ENCODE data around the gene COX6B2. TPM values are rescaled to one million over a fixed set of nuclear protein-coding genes. Genes with fewer than 3 reads are reported as not detected.
A peak's percentile ranks its signal among the peaks of the same experiment; 100 is the strongest.

Gene COX6B2
- total and polyA plus RNA-seq, 2 of the 13 experiments (the other 11 are each of a cell fraction or from before 2014, with no cell fraction given): 0.21 TPM; not detected in 1

DNA sequence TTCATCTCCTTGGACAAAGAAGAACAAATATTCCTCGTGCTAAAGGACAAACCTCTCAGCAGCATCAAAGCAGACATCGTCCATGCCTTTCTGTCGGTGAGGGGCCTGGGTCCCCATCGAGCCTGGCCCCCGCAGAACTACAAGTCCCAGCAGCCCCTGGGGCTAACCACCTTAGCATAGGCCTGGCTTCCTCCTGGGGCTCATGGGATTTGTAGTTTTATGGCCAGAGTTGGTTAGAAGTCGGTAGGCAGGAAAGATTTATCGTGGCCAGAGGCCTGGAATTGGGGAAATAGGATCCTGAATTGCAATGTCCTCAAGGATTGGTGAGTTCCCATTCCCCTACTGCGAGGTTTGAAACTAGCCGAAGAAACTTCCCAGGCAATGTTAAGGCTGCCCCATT, 49.0 kb downstream of the COX6B2 start (continued):
- TF ChIP-seq HNF4G (IDR thresholded peaks at IDR 0.05; ENCODE audit: borderline replicate concordance, low read depth, low read length) (no peak), HNF4G (CRISPR knock-in tag; IDR thresholded peaks at IDR 0.05; ENCODE audit: borderline replicate concordance, low read depth) (no peak), ZFP36 (IDR thresholded peaks at IDR 0.05; ENCODE audit: borderline replicate concordance, low read depth, low read length, partially characterized antibody) (no peak), FOXK1 (CRISPR knock-in tag; IDR thresholded peaks at IDR 0.05; ENCODE audit: borderline replicate concordance, low read depth) (0 out of 2 replicates have a peak, but pooled peaks have one; percentile 18), THAP11 (CRISPR knock-in tag; IDR thresholded peaks at IDR 0.05) (peak; percentile 99)

DNA sequence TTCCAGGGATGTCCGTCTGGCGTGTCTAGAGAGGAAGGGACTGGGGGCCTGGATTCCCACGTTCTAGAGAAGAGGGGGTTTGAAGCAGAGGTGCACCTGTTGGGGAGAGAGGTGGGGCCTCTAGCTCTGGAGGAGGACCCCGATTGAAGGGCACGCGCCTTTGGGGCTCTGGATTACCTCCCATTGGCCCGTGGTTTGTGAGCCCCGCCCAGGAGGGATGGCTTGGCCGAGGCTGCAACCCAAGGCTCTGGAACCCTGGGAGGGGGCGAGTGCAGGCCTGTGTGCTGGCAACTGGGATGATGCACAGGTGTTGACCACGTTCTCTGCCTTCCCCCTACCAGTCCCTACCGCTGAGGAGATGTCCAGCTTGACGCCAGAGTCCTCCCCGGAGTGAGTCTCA, 49.5 kb downstream of the COX6B2 start:
- WGBS (ENCODE audit: low lambda C conversion rate): 61% methylated on average over 10 of the region's 14 CpGs
- no peak overlapping the region for H2AFZ ChIP-seq (ENCODE audit: low read length)
- intact Hi-C loops (cut with micrococcal nuclease; ENCODE audit: unreplicated experiment) (no loop called here), in situ Hi-C loops (cut with HindIII; ENCODE audit: extremely low pct_ligation_motif_present, low pct_unique_long_range_greater_than_20kb) (loop anchor here (5.0 kb wide), 1 partner anchor 112 kb away; no protein-coding TSS in a partner anchor)
- TF ChIP-seq ZNF263 (CRISPR knock-in tag; IDR thresholded peaks at IDR 0.05) (0 out of 2 replicates have a peak, but pooled peaks have one; percentile 26), ZNF333 (CRISPR knock-in tag; IDR thresholded peaks at IDR 0.05; ENCODE audit: borderline replicate concordance) (no peak), KAT7 (CRISPR knock-in tag; IDR thresholded peaks at IDR 0.05; ENCODE audit: borderline replicate concordance) (no peak), ARNTL (CRISPR knock-in tag; IDR thresholded peaks at IDR 0.05) (no peak), JUN (CRISPR knock-in tag; IDR thresholded peaks at IDR 0.05) (no peak)
- DNase-seq (ENCODE audit: low spot score) (no peak), FAIRE-seq (no peak), ATAC-seq (no peak)
- H3K27me3 ChIP-seq (ENCODE audit: control insufficient read depth in 1 of 2, insufficient read depth in 2 of 2, low read length in 2 of 2): peaks cover 0 to 10% of the 10 kb centered on the region in 2 experiments; a peak in 2 of 5 replicates
- CTCF ChIA-PET (ENCODE audit: low intra/inter-chr PET ratio, low total read pairs): no interaction called here
- no peak overlapping the region for H3K4me3 ChIP-seq (replicated peaks in 1 of 3; ENCODE audit: insufficient read depth in 1 of 3, low read depth in 2 of 3, low read length in 3 of 3)
- no peaks in the 10 kb centered on the region for H4K20me1 ChIP-seq (ENCODE audit: insufficient read depth, low read length)
- no peaks in the 10 kb centered on the region for H3K36me3 ChIP-seq (replicated peaks in 1 of 2; ENCODE audit: control insufficient read depth in 1 of 2, insufficient read depth in 2 of 2, low read length in 2 of 2)
- no peaks in the 10 kb centered on the region for H3K79me2 ChIP-seq (ENCODE audit: insufficient read depth, low read length)
- H3K4me2 ChIP-seq (ENCODE audit: low read depth, low read length): no peak overlapping the region
- H3K9ac ChIP-seq (ENCODE audit: insufficient read depth, low read depth, low read length): no peak overlapping the region
- peaks cover 23% of the 10 kb centered on the region for H3K4me1 ChIP-seq (ENCODE audit: insufficient read depth, low read length)
- POLR2A ChIA-PET: no interaction called here
- no TSS peak for BruUV-seq (replicated peaks)
- H3K27ac ChIP-seq (ENCODE audit: extremely low read length, insufficient read depth, low read length): no peak overlapping the region
- H3K9me3 ChIP-seq (ENCODE audit: low read length): no peaks in the 10 kb centered on the region

Data from HepG2 (cell line).